Endothelial cell of umbilical vein (primary cell): ENCODE measurements around the gene NDUFS6.

Source experiments
- CTCF ChIP-seq, 2 donors: IDR thresholded peaks; 1 replicate in 1 of 2; 2 replicates in 1 of 2; pipeline ENCODE4 v1.5.1; 2011; ENCODE audit warnings: low read length in 2 of 2, mild to moderate bottlenecking in 2 of 2, moderate library complexity in 2 of 2, control low read depth in 1 of 2, inconsistent platforms in 1 of 2, low read depth in 1 of 2; ENCODE audit not compliant: insufficient read depth in 1 of 2; ENCODE audit errors: extremely low read depth in 1 of 2
- EZH2 ChIP-seq: IDR thresholded peaks from 2 replicates; pipeline ENCODE4 v1.6.1; 2012; ENCODE audit warnings: borderline replicate concordance, low read depth, mild to moderate bottlenecking, moderate library complexity, low read length, inconsistent platforms; ENCODE audit not compliant: severe bottlenecking
- FOS ChIP-seq: IDR thresholded peaks from 2 replicates; pipeline ENCODE4 v1.6.1; 2011; ENCODE audit warnings: mild to moderate bottlenecking, low read length, moderate library complexity, borderline replicate concordance; ENCODE audit not compliant: insufficient read depth
- JUN ChIP-seq: IDR thresholded peaks from 2 replicates; pipeline ENCODE4 v1.6.1; 2011; ENCODE audit warnings: borderline replicate concordance, low read depth; ENCODE audit not compliant: insufficient read length, insufficient read depth
- MYC ChIP-seq: IDR thresholded peaks from one replicate; pipeline ENCODE4 v1.6.1; 2011; ENCODE audit warnings: mild to moderate bottlenecking, low read depth, low read length
- POLR2A ChIP-seq: IDR thresholded peaks from 2 replicates; pipeline ENCODE4 v1.6.1; 2012; ENCODE audit warnings: low read depth, mild to moderate bottlenecking, control low read depth, low read length
- POLR2AphosphoS5 ChIP-seq: IDR thresholded peaks from 2 replicates; pipeline ENCODE4 v1.6.1; 2012; ENCODE audit warnings: low read depth, mild to moderate bottlenecking, control low read depth, low read length, moderate library complexity; ENCODE audit not compliant: insufficient read depth
- TF ChIP-seq, protein P1 (sequence below): IDR thresholded peaks from 2 replicates; pipeline ENCODE4 v1.6.1; 2011; ENCODE audit not compliant: insufficient read depth, insufficient read length

DNA sequence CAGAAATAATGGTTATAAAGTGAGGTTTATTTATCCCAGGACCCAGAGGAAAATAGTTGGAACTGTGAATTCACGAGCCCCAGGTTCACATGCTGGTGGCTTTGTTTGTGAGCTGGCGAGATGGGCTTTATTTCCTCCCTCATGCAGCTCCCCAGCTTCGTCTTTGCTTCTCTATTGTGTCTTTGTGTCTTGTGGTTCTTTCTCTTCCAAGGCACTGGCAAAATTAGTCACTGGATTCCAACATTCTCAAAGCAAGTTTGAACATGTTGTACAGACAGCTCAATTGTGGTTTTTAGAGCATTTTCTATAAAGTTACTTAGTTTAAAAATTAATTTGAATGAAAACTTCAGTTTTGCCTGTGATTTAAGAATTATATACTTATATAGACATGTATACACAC is 7.2 kb downstream of the NDUFS6 start:
- TF ChIP-seq POLR2A: no peak
- TF ChIP-seq CTCF (IDR thresholded peaks at IDR 0.05; ENCODE audit: extremely low read depth in 1 of 2, insufficient read depth in 1 of 2, low read depth in 1 of 2, low read length in 2 of 2): no peak
- TF ChIP-seq POLR2AphosphoS5: no peak
- TF ChIP-seq EZH2: no peak
- TF ChIP-seq, protein P1, sequence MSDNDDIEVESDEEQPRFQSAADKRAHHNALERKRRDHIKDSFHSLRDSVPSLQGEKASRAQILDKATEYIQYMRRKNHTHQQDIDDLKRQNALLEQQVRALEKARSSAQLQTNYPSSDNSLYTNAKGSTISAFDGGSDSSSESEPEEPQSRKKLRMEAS: no peak
- no peak for TF ChIP-seq FOS
- TF ChIP-seq JUN: no peak
- TF ChIP-seq MYC: no peak
